Glutamatergic neuron (in vitro differentiated cells): ENCODE results near the gene PPP2R1A. TPM values are rescaled to one million over a fixed set of nuclear protein-coding genes. Genes with fewer than 3 reads are reported as not detected.
A peak's percentile ranks its signal among the peaks of the same experiment; 100 is the strongest.

Experiments used
- DNase-seq: peaks from one replicate; pipeline ENCODE4 v3.0.0; 2022
- H3K27ac Mint-ChIP-seq: one replicate; pipeline ENCODE4 v1.8.0; 2020; ENCODE audit warnings: mild to moderate bottlenecking, mixed read lengths, inconsistent platforms; ENCODE audit not compliant: unreplicated experiment
- H3K27me3 Mint-ChIP-seq: one replicate; pipeline ENCODE4 v1.8.0; 2020; ENCODE audit warnings: mild to moderate bottlenecking, moderate library complexity, mixed read lengths, inconsistent platforms; ENCODE audit not compliant: unreplicated experiment
- H3K36me3 Mint-ChIP-seq: one replicate; pipeline ENCODE4 v1.8.0; 2020; ENCODE audit warnings: mild to moderate bottlenecking, mixed read lengths, inconsistent platforms; ENCODE audit not compliant: unreplicated experiment
- H3K4me1 Mint-ChIP-seq: one replicate; pipeline ENCODE4 v1.8.0; 2020; ENCODE audit warnings: mild to moderate bottlenecking, low read depth, mixed read lengths, inconsistent platforms; ENCODE audit not compliant: unreplicated experiment
- H3K4me3 Mint-ChIP-seq: one replicate; pipeline ENCODE4 v1.8.0; 2020; ENCODE audit warnings: mild to moderate bottlenecking, mixed read lengths, inconsistent platforms; ENCODE audit not compliant: unreplicated experiment
- H3K9me3 Mint-ChIP-seq: one replicate; pipeline ENCODE4 v1.8.0; 2020; ENCODE audit warnings: mild to moderate bottlenecking, moderate library complexity, mixed read lengths, inconsistent platforms; ENCODE audit not compliant: unreplicated experiment
- total RNA-seq: library from RNA; stranded (reverse); fragmentation: NEBNext Ultra II Directional; extraction: Animal tissue kit (Norgen Biotek cat#: 25700); gene quantifications from one replicate; pipeline ENCODE4 v1.2.1, GENCODE V29; 2021; ENCODE audit not compliant: unreplicated experiment
- TF ChIP-seq, protein P1 (sequence below): fragments of 200-600 bp; sonication (generic); IDR thresholded peaks from one replicate; pipeline ENCODE4 v1.5.0; 2021; ENCODE audit not compliant: partially characterized antibody, unreplicated experiment

PPP2R1A gene
- total RNA-seq, 1 donor from 2014 or later = 311 TPM

GRCh38 chr19:52155596-52156359 lies 34.1 kb upstream of the PPP2R1A start:
- Mint-ChIP-seq H3K4me1 (no peaks in the 10 kb centered on the region), H3K27me3 (peaks cover 4% of the 10 kb centered on the region), H3K4me3 (no peak overlapping the region), H3K36me3 (peaks cover 77% of the 10 kb centered on the region), H3K9me3 (peaks cover 40% of the 10 kb centered on the region), H3K27ac (no peak overlapping the region)
- no peak for DNase-seq
- TF ChIP-seq, protein P1, sequence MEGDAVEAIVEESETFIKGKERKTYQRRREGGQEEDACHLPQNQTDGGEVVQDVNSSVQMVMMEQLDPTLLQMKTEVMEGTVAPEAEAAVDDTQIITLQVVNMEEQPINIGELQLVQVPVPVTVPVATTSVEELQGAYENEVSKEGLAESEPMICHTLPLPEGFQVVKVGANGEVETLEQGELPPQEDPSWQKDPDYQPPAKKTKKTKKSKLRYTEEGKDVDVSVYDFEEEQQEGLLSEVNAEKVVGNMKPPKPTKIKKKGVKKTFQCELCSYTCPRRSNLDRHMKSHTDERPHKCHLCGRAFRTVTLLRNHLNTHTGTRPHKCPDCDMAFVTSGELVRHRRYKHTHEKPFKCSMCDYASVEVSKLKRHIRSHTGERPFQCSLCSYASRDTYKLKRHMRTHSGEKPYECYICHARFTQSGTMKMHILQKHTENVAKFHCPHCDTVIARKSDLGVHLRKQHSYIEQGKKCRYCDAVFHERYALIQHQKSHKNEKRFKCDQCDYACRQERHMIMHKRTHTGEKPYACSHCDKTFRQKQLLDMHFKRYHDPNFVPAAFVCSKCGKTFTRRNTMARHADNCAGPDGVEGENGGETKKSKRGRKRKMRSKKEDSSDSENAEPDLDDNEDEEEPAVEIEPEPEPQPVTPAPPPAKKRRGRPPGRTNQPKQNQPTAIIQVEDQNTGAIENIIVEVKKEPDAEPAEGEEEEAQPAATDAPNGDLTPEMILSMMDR = no peak

GRCh38 chr19:52170304-52170703 lies 19.5 kb upstream of the PPP2R1A start:
- DNase-seq = no peak
- peak overlapping the region; percentile 87 for H3K27ac Mint-ChIP-seq
- peak overlapping the region; percentile 97 for H3K4me3 Mint-ChIP-seq
- peaks cover 1% of the 10 kb centered on the region for H3K27me3 Mint-ChIP-seq
- peaks cover 3% of the 10 kb centered on the region for H3K4me1 Mint-ChIP-seq
- H3K36me3 Mint-ChIP-seq = peaks cover 23% of the 10 kb centered on the region
- H3K9me3 Mint-ChIP-seq = peaks cover 13% of the 10 kb centered on the region
- TF ChIP-seq, protein P1 = no peak

GRCh38 chr19:52170863-52171320 lies 19.0 kb upstream of the PPP2R1A start:
- peak overlapping the region; percentile 87 for H3K27ac Mint-ChIP-seq
- H3K4me3 Mint-ChIP-seq = peak overlapping the region; percentile 97
- H3K4me1 Mint-ChIP-seq = peaks cover 3% of the 10 kb centered on the region
- TF ChIP-seq, protein P1 = no peak
- peaks cover 13% of the 10 kb centered on the region for H3K9me3 Mint-ChIP-seq
- peaks cover 19% of the 10 kb centered on the region for H3K36me3 Mint-ChIP-seq
- DNase-seq = peak; percentile 57
- H3K27me3 Mint-ChIP-seq = peaks cover 1% of the 10 kb centered on the region

DNA sequence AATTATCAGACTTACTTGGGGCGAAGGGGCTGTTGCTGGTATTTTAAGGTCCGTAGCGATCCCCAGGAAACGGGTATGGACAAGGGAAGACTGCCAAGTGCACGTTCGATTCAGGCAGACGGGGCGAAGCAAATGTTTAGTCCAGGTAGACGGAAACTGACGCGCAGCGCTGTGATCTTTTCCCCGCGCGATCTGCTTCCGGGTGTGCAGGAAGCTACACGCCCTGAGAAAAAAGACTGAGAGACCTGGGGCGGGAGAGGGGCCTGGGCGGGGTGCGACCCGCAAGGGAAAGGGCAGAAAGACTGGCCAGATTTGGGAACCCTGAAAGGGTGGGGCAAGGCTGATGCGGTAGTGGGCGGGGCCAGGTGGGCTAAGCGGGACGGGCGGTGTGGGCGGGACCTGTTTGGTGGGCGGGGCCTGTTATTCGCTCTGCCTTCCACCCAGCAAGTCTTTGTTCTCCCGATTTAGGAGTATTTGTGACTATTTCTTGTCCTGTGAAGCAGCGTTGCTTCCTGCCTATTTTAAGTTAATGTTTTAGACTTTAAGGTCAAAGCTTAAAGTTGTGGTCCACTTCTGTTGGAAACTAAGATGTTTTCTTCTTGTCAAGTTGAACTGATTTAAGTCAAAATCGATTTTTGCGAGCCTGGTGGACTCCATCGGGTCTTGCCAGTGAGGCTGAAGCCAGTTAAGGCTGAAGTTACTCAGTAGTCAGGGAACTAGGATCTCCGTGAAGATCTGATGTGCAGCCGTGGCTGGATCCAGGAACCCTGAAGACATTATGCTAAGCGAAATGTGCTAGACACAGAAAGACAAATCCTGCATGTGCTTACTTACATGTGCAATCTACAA lies 18.3 kb upstream of the PPP2R1A start, which contains the start of gene ZNF836:
Gene ZNF836, minus strand, starts transcription at position 301 of the 849 bp plus-strand sequence. CDS start 3,549 bp downstream, outside the sequence.
- peak within 1 kb of the TSS; percentile 87 for H3K27ac Mint-ChIP-seq
- H3K27me3 Mint-ChIP-seq = peaks cover 1% of the 10 kb centered on the region
- peaks cover 21% of the 10 kb centered on the region for H3K36me3 Mint-ChIP-seq
- peak within 1 kb of the TSS; percentile 97 for H3K4me3 Mint-ChIP-seq
- TF ChIP-seq, protein P1 = no peak
- DNase-seq = peak; percentile 85
- H3K4me1 Mint-ChIP-seq = peaks cover 3% of the 10 kb centered on the region
- H3K9me3 Mint-ChIP-seq = peaks cover 13% of the 10 kb centered on the region
